Pancreas (tissue), 10 donors: Measurements from ENCODE around the gene EZH1. TPM values are rescaled to one million over a fixed set of nuclear protein-coding genes. Genes with fewer than 3 reads are reported as not detected.

Experiments used
- ATAC-seq, 4 donors: fragments of 200-7000 bp; cut with Tn5 transposase; one replicate each; pipeline versions ENCODE4 v1.8.0 to v1.9.1; 2020; ENCODE audit warnings: mild to moderate bottlenecking in 4 of 4, moderate library complexity in 4 of 4
- DNase-seq, 6 donors: peaks; one replicate each; pipeline ENCODE4 v3.0.0-alpha.2; 2020
- FAIRE-seq: peaks from 2 replicates; lab custom pipeline; 2012; peaks lifted over from hg19 to GRCh38; lab: Jason Lieb, UNC
- H3K27ac ChIP-seq, 4 donors: fragments of 200-600 bp; sonication (generic); 1 replicate in 3 of 4; 2 replicates in 1 of 4; pipeline versions ENCODE4 v1.5.0 to v1.8.0; 2020
- H3K27me3 ChIP-seq, 4 donors: fragments of 200-600 bp; one replicate each; pipeline ENCODE4 v1.8.0; 2021
- H3K36me3 ChIP-seq, 3 donors: fragments of 200-600 bp; sonication (generic) in 1 of 3; one replicate each; pipeline versions ENCODE4 v1.5.0 to v1.8.0; 2020 to 2021
- H3K4me1 ChIP-seq, 3 donors: fragments of 200-600 bp; one replicate each; pipeline ENCODE4 v1.8.0; 2021
- H3K4me3 ChIP-seq, 4 donors: fragments of 200-600 bp; sonication (generic) in 2 of 4; one replicate each; pipeline versions ENCODE4 v1.5.0 to v1.8.0; 2020 to 2021
- H3K9me3 ChIP-seq, 4 donors: fragments of 200-600 bp; one replicate each; pipeline ENCODE4 v1.8.0; 2021
- CTCF ChIP-seq, 4 donors: fragments of 200-600 bp; sonication (generic) in 3 of 4; IDR thresholded peaks; one replicate each; pipeline versions ENCODE4 v1.5.0 to v1.8.0; 2021; ENCODE audit warnings: antibody characterized with exemption in 4 of 4
- WGBS, 2 donors: extraction: QIAGEN DNeasy Blood & Tissue Kit; methylation state at CpG; one replicate each; pipeline ENCODE4 v1.1.7; 2013; 5-methylcytosine and 5-hydroxymethylcytosine counted together
- intact Hi-C, 3 donors: fragments of 100-400 bp; cut with DNase I; formaldehyde crosslinking; loops; one replicate each; pipeline versions ENCODE4 v1.11.1 to v1.14.2; 2022
- polyA plus RNA-seq, 2 donors: library from polyadenylated mRNA; stranded (reverse); fragments of 200-250 nt; gene quantifications; one replicate each; pipeline ENCODE4 v1.2.3, GENCODE V29; 2013
- total RNA-seq, 6 donors: library from RNA; stranded (reverse); fragmentation: NEBNext Ultra II Directional in 4 of 6; extraction: Animal tissue kit (Norgen Biotek cat#: 25700) in 4 of 6; gene quantifications; one replicate each; pipeline versions ENCODE4 v1.2.1 to v1.2.4, GENCODE V29; 2021 to 2023
- donor health status: healthy with polysubstance abuse.
- donor health status: DM: no; HTN: no; CAD: no; lungs with moderate emphysema.
- donor health status: DM: no; HTN: no; CAD: no.
- donor health status: control.
- donor health status: control.
- donor health status: Bipolar disorder and iron deficiency.
- donor health status: DM: yes; HTN: yes; CAD: no.
- donor health status: DM: no; HTN: no; CAD: no.
- donor health status: DM: no; HTN: no; CAD: no.
- donor health status: DM: yes; HTN: yes; CAD: no.

Gene EZH1
- total and polyA plus RNA-seq, 8 donors: 8.8 to 25.4 (median 15.5) TPM

GRCh38 chr17:42704837-42705494 lies 39.9 kb downstream of the EZH1 start:
- H3K4me1 ChIP-seq: no peaks in the 10 kb centered on the region
- H3K36me3 ChIP-seq: peaks cover 0 to 73% (median 41%) of the 10 kb centered on the region in 3 donors
- intact Hi-C loops: loop anchor here in 1 of 3 donors (10.0 kb wide), 1 partner anchor 120 kb away; the partner anchor contains the start of gene BECN1
- FAIRE-seq (no peak), ATAC-seq (no peak), DNase-seq (no peak)
- no peaks in the 10 kb centered on the region for H3K9me3 ChIP-seq
- 82 to 84% methylated on average over 8 of the region's 8 CpGs for WGBS, 2 donors
- TF ChIP-seq CTCF (IDR thresholded peaks at IDR 0.05): no peak
- no peaks in the 10 kb centered on the region for H3K27me3 ChIP-seq
- H3K4me3 ChIP-seq: no peak overlapping the region
- H3K27ac ChIP-seq: no peak overlapping the region

GRCh38 chr17:42704490-42704836 lies 40.4 kb downstream of the EZH1 start:
- Histone ChIP-seq H3K27ac (no peak overlapping the region), H3K9me3 (no peaks in the 10 kb centered on the region), H3K4me3 (no peak overlapping the region), H3K27me3 (no peaks in the 10 kb centered on the region), H3K4me1 (no peaks in the 10 kb centered on the region), H3K36me3 (peaks cover 0 to 68% (median 39%) of the 10 kb centered on the region in 3 donors)
- no peak for TF ChIP-seq CTCF (IDR thresholded peaks at IDR 0.05)
- DNase-seq (no peak), FAIRE-seq (no peak), ATAC-seq (no peak)
- intact Hi-C loops: loop anchor here in 1 of 3 donors (10.0 kb wide), 1 partner anchor 120 kb away; the partner anchor contains the start of gene BECN1
- WGBS, 2 donors: 95 to 97% methylated on average over 5 of the region's 5 CpGs

- ATAC-seq: no peak
- no peak for DNase-seq
- WGBS, 2 donors: 90 to 91% methylated on average over 11 of the region's 11 CpGs
- H3K4me3 ChIP-seq: no peak overlapping the region
- H3K27ac ChIP-seq: no peak overlapping the region
- no peak for FAIRE-seq
- TF ChIP-seq CTCF (IDR thresholded peaks at IDR 0.05): no peak
- H3K9me3 ChIP-seq: no peaks in the 10 kb centered on the region
- H3K27me3 ChIP-seq: no peaks in the 10 kb centered on the region
- H3K4me1 ChIP-seq: no peaks in the 10 kb centered on the region
- H3K36me3 ChIP-seq: peaks cover 0 to 48% (median 30%) of the 10 kb centered on the region in 3 donors
- intact Hi-C loops: loop anchor here in 1 of 3 donors (10.0 kb wide), 1 partner anchor 122 kb away; the partner anchor contains the start of gene BECN1
Measured at GRCh38 chr17:42702446-42702845, 42.4 kb downstream of the EZH1 start.

- intact Hi-C loops: loop anchor here in 1 of 3 donors (10.0 kb wide), 1 partner anchor 124 kb away; the partner anchor contains the start of gene BECN1
- WGBS, 2 donors: 76 to 77% methylated on average over 10 of the region's 10 CpGs
Measured at GRCh38 chr17:42700586-42701289, 44.1 kb downstream of the EZH1 start.

More at GRCh38 chr17:42700586-42701289, 44.1 kb downstream of the EZH1 start:
- Histone ChIP-seq H3K27me3 (no peaks in the 10 kb centered on the region), H3K9me3 (no peaks in the 10 kb centered on the region), H3K27ac (no peak overlapping the region), H3K4me3 (no peak overlapping the region), H3K36me3 (peaks cover 0 to 32% (median 17%) of the 10 kb centered on the region in 3 donors), H3K4me1 (no peaks in the 10 kb centered on the region)
- no peak for FAIRE-seq
- ATAC-seq: peak in 1 of 4 donors; percentile 14
- TF ChIP-seq CTCF (IDR thresholded peaks at IDR 0.05): no peak
- DNase-seq: no peak
